Retina (tissue), 1 donor: ENCODE results near the gene PDGFA.

Experiments
- DNase-seq: peaks from one replicate; pipeline ENCODE4 v3.0.0-alpha.2; 2016

PDGFA gene

GRCh38 chr7:489876-490275 is 29.8 kb downstream of the PDGFA start:
- no peak for DNase-seq

- no peak for DNase-seq
These were observed 33.4 kb downstream of the PDGFA start for GRCh38 chr7:486216-486743.

- no peak for DNase-seq
These were observed 34.2 kb downstream of the PDGFA start for GRCh38 chr7:485188-486081.

- no peak for DNase-seq
These were observed 35.1 kb downstream of the PDGFA start for GRCh38 chr7:484356-485101.

- no peak for DNase-seq
These were observed 35.8 kb downstream of the PDGFA start for GRCh38 chr7:483656-484355.

GRCh38 chr7:482521-483083 is 37.0 kb downstream of the PDGFA start:
- no peak for DNase-seq

- DNase-seq = no peak
These were observed 38.3 kb downstream of the PDGFA start for GRCh38 chr7:481219-481930.

GRCh38 chr7:480531-481218 is 39.0 kb downstream of the PDGFA start:
- no peak for DNase-seq

GRCh38 chr7:479948-480499 is 39.6 kb downstream of the PDGFA start:
- no peak for DNase-seq

- no peak for DNase-seq
These were observed 40.3 kb downstream of the PDGFA start for GRCh38 chr7:479115-479947.

- DNase-seq = no peak
These were observed 41.9 kb downstream of the PDGFA start for GRCh38 chr7:477626-478220.

- DNase-seq = no peak
These were observed 42.8 kb downstream of the PDGFA start for GRCh38 chr7:476736-477360.

- no peak for DNase-seq
These were observed 43.6 kb downstream of the PDGFA start for GRCh38 chr7:475951-476441.

- DNase-seq = no peak
These were observed 44.3 kb downstream of the PDGFA start for GRCh38 chr7:475425-475728.

GRCh38 chr7:474605-475424 is 44.8 kb downstream of the PDGFA start:
- DNase-seq = no peak

- no peak for DNase-seq
These were observed 45.6 kb downstream of the PDGFA start for GRCh38 chr7:473870-474604.

GRCh38 chr7:473211-473734 is 46.4 kb downstream of the PDGFA start:
- no peak for DNase-seq

GRCh38 chr7:472640-472957 is 47.0 kb downstream of the PDGFA start:
- no peak for DNase-seq
